CD4-positive, alpha-beta T cell treated with Interleukin-1 beta for 1 hour (primary cell): ENCODE measurements around the gene EZH2.

Experiments
- DNase-seq, 2 donors: peaks; one replicate each; pipeline ENCODE4 v3.0.0-alpha.2; 2020 to 2022

The EZH2 gene

DNA sequence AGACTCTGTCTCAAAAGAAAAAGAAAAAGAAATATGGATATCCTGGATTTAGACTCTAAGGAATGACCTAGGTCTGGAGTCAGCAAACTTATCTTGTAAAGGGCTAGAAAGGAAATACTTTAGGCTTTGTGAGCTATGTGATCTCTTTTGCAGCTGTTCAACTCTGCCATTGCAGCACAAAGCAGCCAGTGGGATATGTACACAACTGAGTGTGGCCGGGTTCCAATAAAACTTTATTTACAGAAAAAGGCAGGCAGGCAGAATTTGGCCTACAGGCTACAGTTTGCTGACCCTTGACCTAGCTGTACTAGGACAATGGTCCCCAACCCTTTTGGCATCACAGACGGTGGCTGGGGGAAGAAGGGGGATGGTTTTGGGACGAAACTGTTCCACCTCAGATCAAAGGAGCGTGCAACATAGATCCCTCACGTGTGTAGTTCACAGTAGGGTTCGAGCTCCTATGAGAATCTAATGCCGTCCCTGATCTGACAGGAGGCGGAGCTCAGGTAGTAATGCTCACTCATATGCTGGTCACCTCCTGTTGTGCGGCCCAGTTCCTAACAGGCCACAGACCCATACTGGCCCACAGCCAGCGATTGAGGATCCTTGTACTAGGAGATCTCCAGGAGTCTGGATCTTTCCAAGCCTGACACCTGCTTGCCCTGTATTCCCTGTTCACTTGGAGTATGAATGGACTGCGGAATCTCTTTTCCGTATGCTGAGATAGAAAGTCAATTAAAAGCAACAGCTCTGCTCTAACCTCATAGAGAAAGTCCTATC lies 122.4 kb downstream of the EZH2 start:
- no peak for DNase-seq
